Measurements from ENCODE around the gene DAAM2. TPM values are rescaled to one million over a fixed set of nuclear protein-coding genes. Genes with fewer than 3 reads are reported as not detected.

DAAM2 gene
- polyA plus RNA-seq, 1 of the 3 experiments (the other 2 are of a cell fraction) = 0.20 TPM

- TF ChIP-seq MEF2A (IDR thresholded peaks at IDR 0.05; ENCODE audit: borderline replicate concordance, low read depth) = no peak
- TF ChIP-seq RCOR1 (IDR thresholded peaks at IDR 0.05; ENCODE audit: low read length) = no peak
- no peak for TF ChIP-seq GABPA (IDR thresholded peaks at IDR 0.05; ENCODE audit: low read depth)
- no peak for TF ChIP-seq TAF1 (IDR thresholded peaks at IDR 0.05; ENCODE audit: borderline replicate concordance, low read depth, low read length)
- TF ChIP-seq PBX3 (IDR thresholded peaks at IDR 0.05) = no peak
- no peak for TF ChIP-seq RXRA (IDR thresholded peaks at IDR 0.05; ENCODE audit: borderline replicate concordance, low read depth)
- TF ChIP-seq TEAD4 (IDR thresholded peaks at IDR 0.05; ENCODE audit: borderline replicate concordance, insufficient read depth) = no peak
These were observed 138.4 kb downstream of the DAAM2 start (continued) for GRCh38 chr6:39930540-39930939.

GRCh38 chr6:39931607-39932006 lies 139.4 kb downstream of the DAAM2 start:
- Histone ChIP-seq H3K4me2 (no peak overlapping the region), H3K4me3 (ENCODE audit: low read depth in 2 of 2, low read length in 1 of 2) (no peak overlapping the region), H2AFZ (ENCODE audit: low read depth) (no peak overlapping the region), H3F3A (replicated peaks; ENCODE audit: insufficient read depth) (peaks cover 4% of the 10 kb centered on the region), H3K27ac (ENCODE audit: low read depth in 2 of 2, low read length in 1 of 2) (no peak overlapping the region), H3K9me3 (no peaks in the 10 kb centered on the region), H3K9ac (no peak overlapping the region), H3K9me2 (no peaks in the 10 kb centered on the region), H3K36me3 (replicated peaks in 1 of 2; ENCODE audit: control insufficient read depth in 1 of 2, insufficient read depth in 2 of 2, low read length in 1 of 2) (no peaks in the 10 kb centered on the region), H3K79me2 (ENCODE audit: insufficient read depth) (peaks cover 6% of the 10 kb centered on the region; the same call in 1 of the 2 replicates), H3K4me1 (ENCODE audit: control insufficient read depth in 1 of 2, insufficient read depth in 2 of 2, low read depth in 1 of 2, low read length in 1 of 2) (peaks cover 0 to 9% of the 10 kb centered on the region in 2 experiments; a peak in 2 of 4 replicates), H3K27me3 (ENCODE audit: insufficient read depth) (no peaks in the 10 kb centered on the region), H4K20me1 (ENCODE audit: insufficient read depth) (no peaks in the 10 kb centered on the region)
- ChIA-PET CTCF (no interaction called here), POLR2A (no interaction called here)
- DNase-seq = no peak
- TF ChIP-seq JUND (IDR thresholded peaks at IDR 0.05) (no peak), CHD2 (IDR thresholded peaks at IDR 0.05; ENCODE audit: low read length, partially characterized antibody) (no peak), EZH2phosphoT487 (IDR thresholded peaks at IDR 0.05; ENCODE audit: borderline replicate concordance, low read depth) (no peak), FOXJ3 (CRISPR knock-in tag; IDR thresholded peaks at IDR 0.05) (no peak), GATA2 (CRISPR knock-in tag; IDR thresholded peaks at IDR 0.05) (no peak), GABPA (IDR thresholded peaks at IDR 0.05; ENCODE audit: low read depth) (no peak), POLR2AphosphoS5 (IDR thresholded peaks at IDR 0.05; ENCODE audit: low read depth, low read length) (no peak), MXI1 (IDR thresholded peaks at IDR 0.05; ENCODE audit: low read depth, low read length) (no peak)
- WGBS (ENCODE audit: low lambda C conversion rate) = 100% methylated on average over 1 of the region's 1 CpG

DNA sequence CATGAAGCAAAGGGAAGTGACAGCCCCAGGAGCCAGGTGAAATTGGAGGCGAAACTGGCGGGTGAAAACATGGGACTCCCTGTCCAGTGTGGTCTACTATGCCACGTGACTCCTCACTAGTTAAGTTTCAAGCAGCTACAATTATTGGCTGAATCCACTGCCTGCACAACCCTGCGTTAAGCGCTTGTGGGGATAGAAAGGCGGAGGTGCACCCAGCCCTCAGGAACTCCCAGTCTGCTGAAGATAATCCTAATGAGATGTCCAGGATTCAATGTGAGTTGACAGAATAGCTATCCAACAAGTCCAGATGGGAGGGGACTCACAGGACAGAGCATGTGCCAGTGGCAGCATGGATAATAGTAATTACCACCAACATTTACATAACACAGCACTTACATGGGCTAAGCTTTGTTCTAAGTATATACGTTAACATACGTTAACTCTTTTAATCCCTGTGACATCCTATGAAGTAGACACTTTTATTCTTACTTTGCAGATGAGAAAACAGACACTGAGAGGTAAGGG lies 140.3 kb downstream of the DAAM2 start:
- TF ChIP-seq TCF12 (IDR thresholded peaks at IDR 0.05) = no peak
- no peak for TF ChIP-seq IRF3 (IDR thresholded peaks at IDR 0.05; ENCODE audit: low read depth, low read length)
- TF ChIP-seq FOXM1 (IDR thresholded peaks at IDR 0.05; ENCODE audit: low read depth) = no peak
- TF ChIP-seq, protein P1, sequence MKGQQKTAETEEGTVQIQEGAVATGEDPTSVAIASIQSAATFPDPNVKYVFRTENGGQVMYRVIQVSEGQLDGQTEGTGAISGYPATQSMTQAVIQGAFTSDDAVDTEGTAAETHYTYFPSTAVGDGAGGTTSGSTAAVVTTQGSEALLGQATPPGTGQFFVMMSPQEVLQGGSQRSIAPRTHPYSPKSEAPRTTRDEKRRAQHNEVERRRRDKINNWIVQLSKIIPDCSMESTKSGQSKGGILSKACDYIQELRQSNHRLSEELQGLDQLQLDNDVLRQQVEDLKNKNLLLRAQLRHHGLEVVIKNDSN (IDR thresholded peaks at IDR 0.05; ENCODE audit: borderline replicate concordance, low read depth) = no peak
- no peak for TF ChIP-seq USF2 (IDR thresholded peaks at IDR 0.05; ENCODE audit: borderline replicate concordance, low read depth, low read length)
- TF ChIP-seq SMC3 (IDR thresholded peaks at IDR 0.05; ENCODE audit: low read depth, low read length) = no peak
- TF ChIP-seq GATA2 (CRISPR knock-in tag; IDR thresholded peaks at IDR 0.05) = no peak
- TF ChIP-seq RAD21 (IDR thresholded peaks at IDR 0.05; ENCODE audit: low read length) = no peak
- TF ChIP-seq MEF2A (IDR thresholded peaks at IDR 0.05; ENCODE audit: borderline replicate concordance, low read depth) = no peak
- TF ChIP-seq MXI1 (IDR thresholded peaks at IDR 0.05; ENCODE audit: low read depth, low read length) = no peak
- no peak for TF ChIP-seq JUND (IDR thresholded peaks at IDR 0.05)
- TF ChIP-seq, protein P2, sequence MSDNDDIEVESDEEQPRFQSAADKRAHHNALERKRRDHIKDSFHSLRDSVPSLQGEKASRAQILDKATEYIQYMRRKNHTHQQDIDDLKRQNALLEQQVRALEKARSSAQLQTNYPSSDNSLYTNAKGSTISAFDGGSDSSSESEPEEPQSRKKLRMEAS (IDR thresholded peaks at IDR 0.05; ENCODE audit: low read depth) = no peak
- TF ChIP-seq NFIC (IDR thresholded peaks at IDR 0.05; ENCODE audit: borderline replicate concordance) = no peak
- no peaks in the 10 kb centered on the region for H3K36me3 ChIP-seq (replicated peaks in 1 of 2; ENCODE audit: control insufficient read depth in 1 of 2, insufficient read depth in 2 of 2, low read length in 1 of 2)
- no peak for DNase-seq
- H3K9me2 ChIP-seq = no peaks in the 10 kb centered on the region
- 93% methylated on average over 8 of the region's 8 CpGs for WGBS (ENCODE audit: low lambda C conversion rate)
- no peak overlapping the region for H2AFZ ChIP-seq (ENCODE audit: low read depth)
- H3K9ac ChIP-seq = no peak overlapping the region
- no peak overlapping the region for H3K4me3 ChIP-seq (ENCODE audit: low read depth in 2 of 2, low read length in 1 of 2)
- H3F3A ChIP-seq (replicated peaks; ENCODE audit: insufficient read depth) = no peaks in the 10 kb centered on the region
- H3K79me2 ChIP-seq (ENCODE audit: insufficient read depth) = peaks cover 6% of the 10 kb centered on the region; the same call in 1 of the 2 replicates
- no peaks in the 10 kb centered on the region for H3K9me3 ChIP-seq
- H3K27me3 ChIP-seq (ENCODE audit: insufficient read depth) = no peaks in the 10 kb centered on the region
- peaks cover 0 to 9% of the 10 kb centered on the region in 2 experiments; a peak in 2 of 4 replicates for H3K4me1 ChIP-seq (ENCODE audit: control insufficient read depth in 1 of 2, insufficient read depth in 2 of 2, low read depth in 1 of 2, low read length in 1 of 2)
- H4K20me1 ChIP-seq (ENCODE audit: insufficient read depth) = no peaks in the 10 kb centered on the region
- no peak overlapping the region for H3K27ac ChIP-seq (ENCODE audit: low read depth in 2 of 2, low read length in 1 of 2)
- CTCF ChIA-PET = interaction anchor here (0.6 kb wide), 1 partner anchor 909 kb away, joined by 3 read pairs; no protein-coding TSS in a partner anchor
- H3K4me2 ChIP-seq = no peak overlapping the region
- POLR2A ChIA-PET = no interaction called here
